ENCODE results near the gene CDON.

Gene CDON

GRCh38 chr11:126083829-126084607 lies 21.4 kb upstream of the CDON start:
- DNase-seq (ENCODE audit: low read depth), result no peak

GRCh38 chr11:126082251-126083109 lies 19.8 kb upstream of the CDON start:
- no peak for DNase-seq (ENCODE audit: low read depth)

GRCh38 chr11:126081915-126082250 lies 19.2 kb upstream of the CDON start:
- no peak for DNase-seq (ENCODE audit: low read depth)

GRCh38 chr11:126080161-126080941 lies 17.7 kb upstream of the CDON start:
- no peak for DNase-seq (ENCODE audit: low read depth)

GRCh38 chr11:126079621-126080124 lies 17.0 kb upstream of the CDON start:
- no peak for DNase-seq (ENCODE audit: low read depth)

GRCh38 chr11:126076641-126077040 lies 14.0 kb upstream of the CDON start:
- no peak for DNase-seq (ENCODE audit: low read depth)

- no peak for DNase-seq (ENCODE audit: low read depth)
Measured at GRCh38 chr11:126072801-126073594, 10.3 kb upstream of the CDON start.

GRCh38 chr11:126072141-126072741 lies 9.6 kb upstream of the CDON start:
- DNase-seq (ENCODE audit: low read depth), result no peak

GRCh38 chr11:126063507-126063852 lies 814 bp upstream of the CDON start:
- no peak for DNase-seq (ENCODE audit: low read depth)

GRCh38 chr11:126061707-126062678 lies 673 bp downstream of the CDON start:
- DNase-seq (ENCODE audit: low read depth), result no peak

- no peak for DNase-seq (ENCODE audit: low read depth)
Measured at GRCh38 chr11:126060757-126061171, 1.9 kb downstream of the CDON start.

GRCh38 chr11:126059238-126059781 lies 3.4 kb downstream of the CDON start:
- no peak for DNase-seq (ENCODE audit: low read depth)

- no peak for DNase-seq (ENCODE audit: low read depth)
Measured at GRCh38 chr11:126058105-126058874, 4.4 kb downstream of the CDON start.

- DNase-seq (ENCODE audit: low read depth), result no peak
Measured at GRCh38 chr11:126054882-126055281, 7.8 kb downstream of the CDON start.

GRCh38 chr11:126054408-126054807 lies 8.3 kb downstream of the CDON start:
- no peak for DNase-seq (ENCODE audit: low read depth)

GRCh38 chr11:126053415-126054286 lies 9.0 kb downstream of the CDON start:
- DNase-seq (ENCODE audit: low read depth), result no peak

GRCh38 chr11:126051117-126051516 lies 11.5 kb downstream of the CDON start:
- no peak for DNase-seq (ENCODE audit: low read depth)

- no peak for DNase-seq (ENCODE audit: low read depth)
Measured at GRCh38 chr11:126049159-126049558, 13.5 kb downstream of the CDON start.

Data from activated T-helper 9 cell treated with anti-CD3 and anti-CD28 coated beads, Interleukin-2, amount 50 U/mL, for 16 hours (primary cell).